SH-SY5Y (cell line): ENCODE measurements around the gene EIF4G1.

ENCODE experiments used
- GATA2 ChIP-seq: IDR thresholded peaks from 2 replicates; pipeline ENCODE4 v1.6.1; 2011; ENCODE audit warnings: mild to moderate bottlenecking, low read depth, low read length
- GATA3 ChIP-seq: IDR thresholded peaks from 2 replicates; pipeline ENCODE4 v1.6.1; 2011; ENCODE audit warnings: low read depth, mild to moderate bottlenecking, low read length, moderate library complexity

DNA sequence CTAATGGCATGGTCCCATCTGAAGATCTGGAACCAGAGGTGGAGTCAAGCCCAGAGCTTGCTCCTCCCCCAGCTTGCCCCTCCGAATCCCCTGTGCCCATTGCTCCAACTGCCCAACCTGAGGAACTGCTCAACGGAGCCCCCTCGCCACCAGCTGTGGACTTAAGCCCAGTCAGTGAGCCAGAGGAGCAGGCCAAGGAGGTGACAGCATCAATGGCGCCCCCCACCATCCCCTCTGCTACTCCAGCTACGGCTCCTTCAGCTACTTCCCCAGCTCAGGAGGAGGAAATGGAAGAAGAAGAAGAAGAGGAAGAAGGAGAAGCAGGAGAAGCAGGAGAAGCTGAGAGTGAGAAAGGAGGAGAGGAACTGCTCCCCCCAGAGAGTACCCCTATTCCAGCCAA is 7.3 kb downstream of the EIF4G1 start:
- TF ChIP-seq GATA3: no peak
- TF ChIP-seq GATA2: no peak
